Liver (tissue), 9 donors: Measurements from ENCODE around the gene OR5A2. TPM values are rescaled to one million over a fixed set of nuclear protein-coding genes. Genes with fewer than 3 reads are reported as not detected.

Source experiments
- DNase-seq: peaks from one replicate; pipeline ENCODE4 v3.0.0-alpha.2; 2017; ENCODE audit warnings: low spot score
- H3K27ac ChIP-seq, 2 donors: one replicate each; pipeline ENCODE4 v1.7.0; 2013; ENCODE audit warnings: inconsistent platforms in 2 of 2, low read length in 2 of 2, control low read depth in 1 of 2, low read depth in 1 of 2, mild to moderate bottlenecking in 1 of 2
- H3K27me3 ChIP-seq, 4 donors: one replicate each; pipeline versions ENCODE4 v1.6.1 to v1.7.0; 2013; ENCODE audit warnings: low read length in 3 of 4, inconsistent platforms in 1 of 4, mild to moderate bottlenecking in 1 of 4, moderate library complexity in 1 of 4; ENCODE audit not compliant: control insufficient read depth in 4 of 4, insufficient read depth in 4 of 4
- H3K36me3 ChIP-seq, 4 donors: one replicate each; pipeline versions ENCODE4 v1.6.1 to v1.7.0; 2013; ENCODE audit warnings: low read length in 3 of 4, mild to moderate bottlenecking in 3 of 4, low read depth in 1 of 4, moderate library complexity in 1 of 4; ENCODE audit not compliant: control insufficient read depth in 4 of 4, insufficient read depth in 3 of 4
- H3K4me1 ChIP-seq, 4 donors: one replicate each; pipeline versions ENCODE4 v1.6.1 to v1.7.0; 2013; ENCODE audit warnings: low read length in 3 of 4, mild to moderate bottlenecking in 3 of 4, moderate library complexity in 1 of 4; ENCODE audit not compliant: control insufficient read depth in 4 of 4, insufficient read depth in 4 of 4
- H3K4me3 ChIP-seq, 3 donors: one replicate each; pipeline versions ENCODE4 v1.6.1 to v1.7.0; 2013; ENCODE audit warnings: low read length in 3 of 3, control low read depth in 1 of 3, low read depth in 1 of 3, mild to moderate bottlenecking in 1 of 3
- H3K9ac ChIP-seq, 2 donors: one replicate each; pipeline ENCODE4 v1.7.0; 2013; ENCODE audit warnings: low read length in 2 of 2, mild to moderate bottlenecking in 2 of 2, moderate library complexity in 2 of 2, control low read depth in 1 of 2, low read depth in 1 of 2
- H3K9me3 ChIP-seq, 4 donors: one replicate each; pipeline versions ENCODE4 v1.6.1 to v1.7.0; 2013; ENCODE audit warnings: low read length in 3 of 4; ENCODE audit not compliant: control insufficient read depth in 4 of 4
- CTCF ChIP-seq: fragments of 150-350 bp; IDR thresholded peaks from 2 replicates; pipeline ENCODE4 v1.5.1; 2017; ENCODE audit warnings: improper control_type of control experiment, low read depth, low read length; ENCODE audit not compliant: missing input control
- EGR1 ChIP-seq, 2 donors: IDR thresholded peaks; 2 replicates each; pipeline ENCODE4 v1.6.1; 2016 to 2018; ENCODE audit warnings: antibody characterized with exemption in 2 of 2, low read depth in 2 of 2
- FOXA1 ChIP-seq: IDR thresholded peaks from 2 replicates; pipeline ENCODE4 v1.6.1; 2016; ENCODE audit warnings: antibody characterized with exemption
- FOXA2 ChIP-seq: IDR thresholded peaks from 2 replicates; pipeline ENCODE4 v1.6.1; 2016; ENCODE audit warnings: antibody characterized with exemption
- GABPA ChIP-seq, 2 donors: IDR thresholded peaks in 1 of 2; conservative IDR thresholded peaks in 1 of 2; 2 replicates each; pipeline ENCODE4 v1.6.1; 2016; ENCODE audit warnings: antibody characterized with exemption in 2 of 2, mild to moderate bottlenecking in 1 of 2, moderate library complexity in 1 of 2
- HNF4A ChIP-seq, 2 donors: conservative IDR thresholded peaks; 2 replicates each; pipeline ENCODE4 v1.6.1; 2016; ENCODE audit warnings: antibody characterized with exemption in 2 of 2, mild to moderate bottlenecking in 2 of 2
- HNF4G ChIP-seq: IDR thresholded peaks from 2 replicates; pipeline ENCODE4 v1.6.1; 2016; ENCODE audit warnings: antibody characterized with exemption
- JUND ChIP-seq, 2 donors: IDR thresholded peaks; 2 replicates each; pipeline ENCODE4 v1.6.1; 2016; ENCODE audit warnings: antibody characterized with exemption in 2 of 2
- NR2F2 ChIP-seq: IDR thresholded peaks from 2 replicates; pipeline ENCODE4 v1.6.1; 2016; ENCODE audit warnings: antibody characterized with exemption
- RAD21 ChIP-seq, 2 donors: IDR thresholded peaks; 2 replicates each; pipeline ENCODE4 v1.6.1; 2016; ENCODE audit warnings: antibody characterized with exemption in 2 of 2, mild to moderate bottlenecking in 2 of 2
- RXRA ChIP-seq, 2 donors: IDR thresholded peaks; 2 replicates each; pipeline ENCODE4 v1.6.1; 2017 to 2018; ENCODE audit warnings: antibody characterized with exemption in 2 of 2, mild to moderate bottlenecking in 1 of 2
- SP1 ChIP-seq: IDR thresholded peaks from 2 replicates; pipeline ENCODE4 v1.6.1; 2018; ENCODE audit warnings: antibody characterized with exemption, mild to moderate bottlenecking
- TAF1 ChIP-seq: conservative IDR thresholded peaks from 2 replicates; pipeline ENCODE4 v1.6.1; 2016; ENCODE audit warnings: antibody characterized with exemption, mild to moderate bottlenecking
- ZBTB33 ChIP-seq: IDR thresholded peaks from 2 replicates; pipeline ENCODE4 v1.6.1; 2016; ENCODE audit warnings: antibody characterized with exemption
- WGBS: extraction: QIAGEN DNeasy Blood & Tissue Kit; methylation state at CpG from one replicate; pipeline ENCODE4 v1.1.7; 2013; 5-methylcytosine and 5-hydroxymethylcytosine counted together
- polyA plus RNA-seq, 2 donors: library from polyadenylated mRNA; stranded (reverse) in 1 of 2; unstranded in 1 of 2; fragments of 200-250 nt in 1 of 2; fragments of >200 nt in 1 of 2; fragmentation: Nextera tagmentation in 1 of 2; extraction: Ambion mirVana in 1 of 2; gene quantifications; one replicate each; pipeline versions ENCODE4 v1.2.1 to v1.2.3, GENCODE V29; 2013 to 2015
- total RNA-seq, 2 donors: library from RNA; depleted of rRNA; stranded (reverse); fragments of >200 nt; gene quantifications; one replicate each; pipeline ENCODE4 v1.2.3, GENCODE V29; 2014
- TF ChIP-seq, protein P1 (sequence below): IDR thresholded peaks from 2 replicates; pipeline ENCODE4 v1.6.1; 2016; ENCODE audit warnings: antibody characterized with exemption
- TF ChIP-seq, protein P2 (sequence below): IDR thresholded peaks from 2 replicates; pipeline ENCODE4 v1.6.1; 2016; ENCODE audit warnings: antibody characterized with exemption
- TF ChIP-seq, protein P3 (sequence below): IDR thresholded peaks from 2 replicates; pipeline ENCODE4 v1.6.1; 2016; ENCODE audit warnings: antibody characterized with exemption, mild to moderate bottlenecking
- donor health status: healthy.
- donor health status: healthy.
- donor health status: healthy.
- donor health status: healthy.
- donor health status: healthy.

The OR5A2 gene
- total and polyA plus RNA-seq, 4 donors = not detected

GRCh38 chr11:59437770-59438169 lies 11.6 kb upstream of the OR5A2 start:
- WGBS = 94% methylated on average over 7 of the region's 7 CpGs
- Histone ChIP-seq H3K27ac (no peak overlapping the region), H3K9ac (no peak overlapping the region), H3K9me3 (no peaks in the 10 kb centered on the region), H3K36me3 (no peaks in the 10 kb centered on the region), H3K4me3 (no peak overlapping the region), H3K4me1 (no peaks in the 10 kb centered on the region), H3K27me3 (no peaks in the 10 kb centered on the region)
- DNase-seq = no peak
- TF ChIP-seq FOXA1 = no peak
- no peak for TF ChIP-seq RAD21 (IDR thresholded peaks at IDR 0.05)
- TF ChIP-seq HNF4A (conservative IDR thresholded peaks at IDR 0.05) = no peak
- TF ChIP-seq TAF1 = no peak

GRCh38 chr11:59436169-59436568 lies 10.0 kb upstream of the OR5A2 start, which contains the start of gene OR5A1:
TSS of gene OR5A1 (plus strand) at chr11:59436469. CDS start at chr11:59443169, 6,700 bp downstream.
- 81% methylated on average over 3 of the region's 3 CpGs for WGBS
- Histone ChIP-seq H3K4me1 (no peaks in the 10 kb centered on the region), H3K36me3 (no peaks in the 10 kb centered on the region), H3K27ac (no peak within 1 kb of the TSS), H3K9ac (no peak within 1 kb of the TSS), H3K4me3 (no peak within 1 kb of the TSS), H3K9me3 (no peaks in the 10 kb centered on the region), H3K27me3 (no peaks in the 10 kb centered on the region)
- TF ChIP-seq TAF1 (no peak), HNF4G (no peak)
- DNase-seq = no peak

GRCh38 chr11:59429924-59430516 lies 3.8 kb upstream of the OR5A2 start:
- no peaks in the 10 kb centered on the region for H3K36me3 ChIP-seq
- no peaks in the 10 kb centered on the region for H3K4me1 ChIP-seq
- H3K9me3 ChIP-seq = no peaks in the 10 kb centered on the region
- no peak for TF ChIP-seq FOXA2
- no peak for TF ChIP-seq TAF1
- no peak for TF ChIP-seq FOXA1
- TF ChIP-seq, protein P1, sequence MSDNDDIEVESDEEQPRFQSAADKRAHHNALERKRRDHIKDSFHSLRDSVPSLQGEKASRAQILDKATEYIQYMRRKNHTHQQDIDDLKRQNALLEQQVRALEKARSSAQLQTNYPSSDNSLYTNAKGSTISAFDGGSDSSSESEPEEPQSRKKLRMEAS = no peak
- TF ChIP-seq RXRA (IDR thresholded peaks at IDR 0.05) = no peak
- TF ChIP-seq EGR1 (IDR thresholded peaks at IDR 0.05; ENCODE audit: low read depth in 2 of 2) = no peak
- TF ChIP-seq, protein P2, sequence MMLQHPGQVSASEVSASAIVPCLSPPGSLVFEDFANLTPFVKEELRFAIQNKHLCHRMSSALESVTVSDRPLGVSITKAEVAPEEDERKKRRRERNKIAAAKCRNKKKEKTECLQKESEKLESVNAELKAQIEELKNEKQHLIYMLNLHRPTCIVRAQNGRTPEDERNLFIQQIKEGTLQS = no peak
- TF ChIP-seq HNF4A (conservative IDR thresholded peaks at IDR 0.05) = no peak
- TF ChIP-seq RAD21 (IDR thresholded peaks at IDR 0.05) = peak; percentile 98 to 99
- TF ChIP-seq SP1 = no peak
- no peak for TF ChIP-seq ZBTB33
- TF ChIP-seq HNF4G = no peak
- TF ChIP-seq JUND (IDR thresholded peaks at IDR 0.05) = no peak
- no peak for TF ChIP-seq NR2F2
- TF ChIP-seq, protein P3, sequence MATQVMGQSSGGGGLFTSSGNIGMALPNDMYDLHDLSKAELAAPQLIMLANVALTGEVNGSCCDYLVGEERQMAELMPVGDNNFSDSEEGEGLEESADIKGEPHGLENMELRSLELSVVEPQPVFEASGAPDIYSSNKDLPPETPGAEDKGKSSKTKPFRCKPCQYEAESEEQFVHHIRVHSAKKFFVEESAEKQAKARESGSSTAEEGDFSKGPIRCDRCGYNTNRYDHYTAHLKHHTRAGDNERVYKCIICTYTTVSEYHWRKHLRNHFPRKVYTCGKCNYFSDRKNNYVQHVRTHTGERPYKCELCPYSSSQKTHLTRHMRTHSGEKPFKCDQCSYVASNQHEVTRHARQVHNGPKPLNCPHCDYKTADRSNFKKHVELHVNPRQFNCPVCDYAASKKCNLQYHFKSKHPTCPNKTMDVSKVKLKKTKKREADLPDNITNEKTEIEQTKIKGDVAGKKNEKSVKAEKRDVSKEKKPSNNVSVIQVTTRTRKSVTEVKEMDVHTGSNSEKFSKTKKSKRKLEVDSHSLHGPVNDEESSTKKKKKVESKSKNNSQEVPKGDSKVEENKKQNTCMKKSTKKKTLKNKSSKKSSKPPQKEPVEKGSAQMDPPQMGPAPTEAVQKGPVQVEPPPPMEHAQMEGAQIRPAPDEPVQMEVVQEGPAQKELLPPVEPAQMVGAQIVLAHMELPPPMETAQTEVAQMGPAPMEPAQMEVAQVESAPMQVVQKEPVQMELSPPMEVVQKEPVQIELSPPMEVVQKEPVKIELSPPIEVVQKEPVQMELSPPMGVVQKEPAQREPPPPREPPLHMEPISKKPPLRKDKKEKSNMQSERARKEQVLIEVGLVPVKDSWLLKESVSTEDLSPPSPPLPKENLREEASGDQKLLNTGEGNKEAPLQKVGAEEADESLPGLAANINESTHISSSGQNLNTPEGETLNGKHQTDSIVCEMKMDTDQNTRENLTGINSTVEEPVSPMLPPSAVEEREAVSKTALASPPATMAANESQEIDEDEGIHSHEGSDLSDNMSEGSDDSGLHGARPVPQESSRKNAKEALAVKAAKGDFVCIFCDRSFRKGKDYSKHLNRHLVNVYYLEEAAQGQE = no peak
- no peak for TF ChIP-seq GABPA (IDR thresholded peaks at IDR 0.05 in 1 of 2, conservative IDR thresholded peaks at IDR 0.05 in 1 of 2)
- peak; percentile 94 for TF ChIP-seq CTCF
- H3K9ac ChIP-seq = no peak overlapping the region
- H3K27me3 ChIP-seq = no peaks in the 10 kb centered on the region
- WGBS = 67% methylated on average over 4 of the region's 4 CpGs
- no peak for DNase-seq
- no peak overlapping the region for H3K4me3 ChIP-seq
- H3K27ac ChIP-seq = no peak overlapping the region
